Measurements from ENCODE around the gene TRAF4. TPM values are rescaled to one million over a fixed set of nuclear protein-coding genes. Genes with fewer than 3 reads are reported as not detected.
A peak's percentile ranks its signal among the peaks of the same experiment; 100 is the strongest.
"Not testable (repeated sequence)": the region's sequence is repeated elsewhere in the genome, so short reads cannot be mapped to it uniquely, and the experiment has no call there.

TRAF4 gene
- total and polyA plus RNA-seq, 9 of the 15 experiments (the other 6 are each of a cell fraction or from before 2014, with no cell fraction given), result 2.4 to 147 (median 72.4) TPM

DNA sequence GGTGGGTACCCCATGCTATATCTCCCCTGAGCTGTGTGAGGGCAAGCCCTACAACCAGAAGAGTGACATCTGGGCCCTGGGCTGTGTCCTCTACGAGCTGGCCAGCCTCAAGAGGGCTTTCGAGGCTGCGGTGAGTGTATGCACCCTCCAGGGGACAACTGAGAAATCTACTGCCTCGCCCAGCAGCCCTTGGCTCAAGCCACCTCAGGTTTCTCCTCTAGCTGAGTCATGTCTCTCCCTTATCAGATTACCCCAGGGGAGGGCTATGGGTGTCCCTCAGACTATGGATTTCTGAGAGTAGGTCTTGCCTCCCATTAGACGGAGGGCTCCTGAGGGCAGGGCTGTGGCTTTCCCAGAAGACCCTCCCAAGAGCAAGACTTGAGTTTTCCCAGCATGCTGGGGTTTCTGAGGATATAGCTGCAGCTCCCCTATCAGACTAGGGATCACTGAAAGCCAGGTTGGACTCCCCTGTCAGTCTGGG, 8.5 kb upstream of the TRAF4 start (continued):
- TF ChIP-seq, protein P1, sequence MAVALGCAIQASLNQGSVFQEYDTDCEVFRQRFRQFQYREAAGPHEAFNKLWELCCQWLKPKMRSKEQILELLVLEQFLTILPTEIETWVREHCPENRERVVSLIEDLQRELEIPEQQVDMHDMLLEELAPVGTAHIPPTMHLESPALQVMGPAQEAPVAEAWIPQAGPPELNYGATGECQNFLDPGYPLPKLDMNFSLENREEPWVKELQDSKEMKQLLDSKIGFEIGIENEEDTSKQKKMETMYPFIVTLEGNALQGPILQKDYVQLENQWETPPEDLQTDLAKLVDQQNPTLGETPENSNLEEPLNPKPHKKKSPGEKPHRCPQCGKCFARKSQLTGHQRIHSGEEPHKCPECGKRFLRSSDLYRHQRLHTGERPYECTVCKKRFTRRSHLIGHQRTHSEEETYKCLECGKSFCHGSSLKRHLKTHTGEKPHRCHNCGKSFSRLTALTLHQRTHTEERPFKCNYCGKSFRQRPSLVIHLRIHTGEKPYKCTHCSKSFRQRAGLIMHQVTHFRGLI (CRISPR knock-in tag; IDR thresholded peaks at IDR 0.05), result no peak

DNA sequence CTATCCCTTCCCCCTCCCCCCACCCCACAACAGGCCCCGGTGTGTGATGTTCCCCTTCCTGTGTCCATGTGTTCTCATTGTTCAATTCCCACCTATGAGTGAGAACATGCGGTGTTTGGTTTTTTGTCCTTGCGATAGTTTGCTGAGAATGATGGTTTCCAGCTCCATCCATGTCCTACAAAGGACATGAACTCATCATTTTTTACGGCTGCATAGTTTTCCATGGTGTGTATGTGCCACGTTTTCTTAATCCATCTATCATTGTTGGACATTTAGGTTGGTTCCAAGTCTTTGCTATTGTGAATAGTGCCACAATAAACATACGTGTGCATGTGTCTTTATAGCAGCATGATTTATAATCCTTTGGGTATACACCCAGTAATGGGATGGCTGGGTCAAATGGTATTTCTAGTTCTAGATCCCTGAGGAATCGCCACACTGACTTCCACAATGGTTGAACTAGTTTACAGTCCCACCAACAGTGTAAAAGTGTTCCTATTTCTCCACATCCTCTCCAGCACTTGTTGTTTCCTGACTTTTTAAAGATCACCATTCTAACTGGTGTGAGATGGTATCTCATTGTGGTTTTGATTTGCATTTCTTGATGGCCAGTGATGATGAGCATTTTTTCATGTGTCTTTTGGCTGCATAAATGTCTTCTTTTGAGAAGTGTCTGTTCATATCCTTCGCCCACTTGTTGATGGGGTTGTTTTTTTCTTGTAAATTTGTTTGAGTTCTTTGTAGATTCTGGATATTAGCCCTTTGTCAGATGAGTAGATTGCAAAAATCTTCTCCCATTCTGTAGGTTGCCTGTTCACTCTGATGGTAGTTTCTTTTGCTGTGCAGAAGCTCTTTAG, 7.7 kb upstream of the TRAF4 start:
- in situ Hi-C loops (cut with MboI); FAIRE-seq: not testable (repeated sequence)
- WGBS (ENCODE audit: insufficient coverage, low coverage, missing lambda C conversion rate), result 66% methylated on average over 3 of the region's 8 CpGs

More for the DNA sequence above, 7.7 kb upstream of the TRAF4 start:
- H3K9ac ChIP-seq (ENCODE audit: insufficient read depth in 1 of 2, low read depth in 2 of 2, low read length in 2 of 2); BruUV-seq (replicated peaks); H3K4me3 ChIP-seq; ATAC-seq; H3K9me3 ChIP-seq (replicated peaks; ENCODE audit: control insufficient read depth, insufficient read depth, low read depth, low read length); DNase-seq (ENCODE audit: extremely low read depth in 1 of 4, low spot score in 3 of 4); H3K79me2 ChIP-seq (ENCODE audit: control insufficient read depth, insufficient read depth, low read length); H3K36me3 ChIP-seq (ENCODE audit: control insufficient read depth, insufficient read depth, low read length); H3K27me3 ChIP-seq (ENCODE audit: control insufficient read depth in 2 of 2, insufficient read depth in 2 of 2, low read length in 2 of 2); H3K4me2 ChIP-seq (ENCODE audit: insufficient read depth, low read length); H4K20me1 ChIP-seq (replicated peaks; ENCODE audit: control insufficient read depth, insufficient read depth, low read length); H2AFZ ChIP-seq (ENCODE audit: low read depth, low read length); H3K9me1 ChIP-seq (ENCODE audit: control insufficient read depth, insufficient read depth, low read length); H3K27ac ChIP-seq (ENCODE audit: extremely low read depth, low read depth, low read length); intact Hi-C loops (cut with micrococcal nuclease): not testable (repeated sequence)
- ChIA-PET POLR2A (interaction anchor here (0.5 to 3.0 kb wide), 8 partner anchors 8 to 176 kb away, joined by 4 to 17 read pairs (median 8); partner anchors contain the start of genes RPL23A and TLCD1), CTCF (ENCODE audit: low intra/inter-chr PET ratio) (interaction anchor here (1.3 kb wide), 1 partner anchor 14 kb away, joined by 7 read pairs; no protein-coding TSS in a partner anchor)
- H3K4me1 ChIP-seq (replicated peaks in 1 of 2; ENCODE audit: control insufficient read depth in 2 of 2, insufficient read depth in 2 of 2, low read length in 2 of 2), result peaks cover 37 to 62% of the 10 kb centered on the region in 2 experiments
- TF ChIP-seq ZNF146 (CRISPR knock-in tag; IDR thresholded peaks at IDR 0.05; ENCODE audit: unreplicated experiment) (peak; percentile 82), BCOR (IDR thresholded peaks at IDR 0.05) (peak; percentile 58; the same call in 1 of the 2 replicates), KDM1A (IDR thresholded peaks at IDR 0.05) (peak; percentile 6 to 34; a peak in 1 of 4 replicates)
- TF ChIP-seq, protein P2, sequence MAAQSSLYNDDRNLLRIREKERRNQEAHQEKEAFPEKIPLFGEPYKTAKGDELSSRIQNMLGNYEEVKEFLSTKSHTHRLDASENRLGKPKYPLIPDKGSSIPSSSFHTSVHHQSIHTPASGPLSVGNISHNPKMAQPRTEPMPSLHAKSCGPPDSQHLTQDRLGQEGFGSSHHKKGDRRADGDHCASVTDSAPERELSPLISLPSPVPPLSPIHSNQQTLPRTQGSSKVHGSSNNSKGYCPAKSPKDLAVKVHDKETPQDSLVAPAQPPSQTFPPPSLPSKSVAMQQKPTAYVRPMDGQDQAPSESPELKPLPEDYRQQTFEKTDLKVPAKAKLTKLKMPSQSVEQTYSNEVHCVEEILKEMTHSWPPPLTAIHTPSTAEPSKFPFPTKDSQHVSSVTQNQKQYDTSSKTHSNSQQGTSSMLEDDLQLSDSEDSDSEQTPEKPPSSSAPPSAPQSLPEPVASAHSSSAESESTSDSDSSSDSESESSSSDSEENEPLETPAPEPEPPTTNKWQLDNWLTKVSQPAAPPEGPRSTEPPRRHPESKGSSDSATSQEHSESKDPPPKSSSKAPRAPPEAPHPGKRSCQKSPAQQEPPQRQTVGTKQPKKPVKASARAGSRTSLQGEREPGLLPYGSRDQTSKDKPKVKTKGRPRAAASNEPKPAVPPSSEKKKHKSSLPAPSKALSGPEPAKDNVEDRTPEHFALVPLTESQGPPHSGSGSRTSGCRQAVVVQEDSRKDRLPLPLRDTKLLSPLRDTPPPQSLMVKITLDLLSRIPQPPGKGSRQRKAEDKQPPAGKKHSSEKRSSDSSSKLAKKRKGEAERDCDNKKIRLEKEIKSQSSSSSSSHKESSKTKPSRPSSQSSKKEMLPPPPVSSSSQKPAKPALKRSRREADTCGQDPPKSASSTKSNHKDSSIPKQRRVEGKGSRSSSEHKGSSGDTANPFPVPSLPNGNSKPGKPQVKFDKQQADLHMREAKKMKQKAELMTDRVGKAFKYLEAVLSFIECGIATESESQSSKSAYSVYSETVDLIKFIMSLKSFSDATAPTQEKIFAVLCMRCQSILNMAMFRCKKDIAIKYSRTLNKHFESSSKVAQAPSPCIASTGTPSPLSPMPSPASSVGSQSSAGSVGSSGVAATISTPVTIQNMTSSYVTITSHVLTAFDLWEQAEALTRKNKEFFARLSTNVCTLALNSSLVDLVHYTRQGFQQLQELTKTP (IDR thresholded peaks at IDR 0.05; ENCODE audit: low read depth in 1 of 2, partially characterized antibody in 2 of 2), result peak in 1 of 2 experiments; percentile 95

Data from K562 (cell line).